Stimulated activated CD4-positive, alpha-beta T cell treated with anti-CD3 and anti-CD28 coated beads, Interleukin-4, amount 100 ng/mL, for 4 hours (primary cell): ENCODE data around the gene CDH4.

Experiments used
- DNase-seq, 2 experiments: peaks; one replicate each; pipeline ENCODE4 v3.0.0-alpha.2; 2020

CDH4 gene

DNA sequence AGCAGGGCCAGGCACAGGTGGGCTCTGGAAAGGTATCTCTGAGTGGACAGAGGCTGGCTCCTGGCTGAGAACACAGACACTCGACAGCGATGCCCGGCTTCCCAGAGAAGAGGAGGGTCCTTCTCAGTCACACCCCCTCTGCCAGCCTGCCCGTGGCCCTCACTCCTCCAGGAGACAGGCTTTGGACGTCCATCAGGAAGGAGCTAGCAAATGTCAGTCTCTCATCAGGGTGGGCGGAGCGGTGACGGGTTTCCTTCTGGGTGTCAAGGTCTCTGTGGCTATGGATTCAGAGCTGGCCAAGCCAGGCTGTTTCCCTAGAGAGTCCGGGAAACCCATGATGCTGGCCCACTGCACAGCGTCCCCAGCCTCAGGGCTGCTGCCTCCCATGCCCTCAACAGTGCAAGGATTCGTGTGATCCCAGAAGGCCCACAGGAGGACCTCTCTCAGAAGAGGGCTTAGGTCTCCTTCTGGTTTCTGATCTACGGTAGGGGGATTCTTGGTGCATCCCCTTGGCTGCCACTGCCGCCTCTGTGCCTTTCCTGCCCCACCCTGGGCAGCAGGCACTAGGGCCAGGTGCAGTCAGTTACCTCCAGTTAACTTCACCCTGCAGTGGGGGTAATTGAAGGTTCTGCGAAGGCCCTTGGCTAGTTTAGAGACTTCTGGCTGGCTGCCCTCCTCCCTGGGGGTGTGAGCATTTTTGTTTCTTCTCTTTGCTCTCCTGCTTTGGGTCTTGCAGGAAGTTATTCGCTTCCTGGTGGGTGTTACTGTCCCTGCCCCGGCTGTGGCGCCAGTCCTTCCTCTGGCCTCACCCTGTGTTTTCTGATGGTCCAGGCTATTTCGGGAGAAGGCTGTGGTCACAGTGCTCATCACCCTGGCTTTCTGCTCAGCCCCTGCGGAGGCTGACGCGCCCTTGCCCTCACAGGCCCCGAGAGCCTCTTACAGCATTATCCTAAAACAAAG lies 80.2 kb downstream of the CDH4 start:
- DNase-seq: no peak

GRCh38 chr20:61333484-61334108 lies 81.5 kb downstream of the CDH4 start:
- no peak for DNase-seq

DNA sequence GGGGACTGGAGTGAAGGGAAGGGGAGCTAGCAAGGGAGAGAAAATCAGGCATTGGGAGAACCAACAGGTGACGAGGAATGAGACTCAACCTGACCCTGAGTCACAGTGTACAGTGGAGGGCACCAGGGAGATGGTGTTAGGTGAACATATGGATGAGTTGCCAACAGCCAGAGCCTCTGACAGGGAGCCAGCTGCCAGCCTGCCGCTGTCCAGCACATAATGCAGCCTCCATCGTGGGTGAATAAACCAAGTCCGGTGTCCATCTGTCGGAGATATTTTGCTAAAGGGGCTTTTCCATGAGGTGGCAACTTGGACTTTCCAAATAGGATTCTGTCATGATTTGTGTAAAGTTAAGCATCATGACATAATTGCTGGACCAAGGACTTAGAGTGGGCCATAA lies 88.1 kb downstream of the CDH4 start:
- DNase-seq: no peak

DNA sequence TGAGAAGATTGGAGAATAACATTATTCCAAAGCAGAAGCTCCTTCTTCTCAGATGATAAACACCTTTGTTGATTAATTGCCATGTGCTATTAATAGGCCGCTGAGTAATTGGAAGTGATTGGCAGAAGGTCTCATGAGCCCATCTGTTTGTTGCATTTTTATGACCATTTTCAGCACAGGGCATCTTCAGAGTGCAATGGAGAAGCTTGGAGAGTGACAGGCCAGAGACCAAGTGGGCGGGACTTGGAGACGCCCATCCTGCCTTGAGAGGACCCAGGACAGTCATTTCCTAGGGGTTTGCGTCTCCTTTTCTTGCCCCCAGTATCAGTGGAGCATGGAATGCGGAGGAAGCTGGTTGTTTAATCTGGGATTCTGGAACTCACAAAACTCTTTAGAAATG lies 89.5 kb downstream of the CDH4 start:
- DNase-seq: no peak

DNA sequence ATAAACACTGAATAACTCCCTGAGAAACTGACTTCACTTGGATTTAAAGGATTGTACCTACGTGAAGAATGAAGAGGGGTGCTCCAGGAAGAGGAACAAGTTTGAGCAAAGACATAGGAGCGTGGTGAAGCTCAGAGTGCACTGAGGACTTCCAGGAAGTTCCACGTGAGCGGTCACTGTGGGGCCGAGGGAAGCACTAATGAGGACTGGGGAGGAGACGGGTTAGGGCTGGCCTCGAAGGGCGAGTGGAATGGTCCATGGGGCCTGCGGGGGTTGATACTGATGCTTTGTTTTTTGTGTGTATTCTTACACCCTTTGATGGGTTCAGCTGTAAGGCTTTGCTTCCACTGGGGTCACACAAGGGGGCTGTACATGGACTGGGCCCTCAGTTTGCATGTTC lies 91.9 kb downstream of the CDH4 start:
- no peak for DNase-seq

DNA sequence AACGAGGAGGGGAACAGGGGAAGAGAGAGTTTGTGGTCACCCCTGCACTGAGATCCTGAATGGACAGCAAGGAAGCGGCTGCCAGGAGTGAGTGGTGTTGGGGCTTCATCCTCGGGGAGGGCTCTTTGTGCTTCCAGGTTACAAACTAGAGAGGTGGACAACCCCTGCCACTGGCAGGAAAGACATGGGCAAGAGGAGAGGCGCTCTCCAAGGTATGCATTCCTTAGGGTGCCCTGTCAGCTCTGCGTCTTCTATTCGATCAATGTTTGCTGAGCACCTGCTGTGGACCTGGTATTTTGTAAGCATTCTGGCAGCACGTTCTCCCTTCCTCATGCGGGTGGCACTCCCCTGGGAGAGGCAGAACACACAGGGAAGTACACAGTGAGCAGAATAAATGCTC lies 93.6 kb downstream of the CDH4 start:
- no peak for DNase-seq

DNA sequence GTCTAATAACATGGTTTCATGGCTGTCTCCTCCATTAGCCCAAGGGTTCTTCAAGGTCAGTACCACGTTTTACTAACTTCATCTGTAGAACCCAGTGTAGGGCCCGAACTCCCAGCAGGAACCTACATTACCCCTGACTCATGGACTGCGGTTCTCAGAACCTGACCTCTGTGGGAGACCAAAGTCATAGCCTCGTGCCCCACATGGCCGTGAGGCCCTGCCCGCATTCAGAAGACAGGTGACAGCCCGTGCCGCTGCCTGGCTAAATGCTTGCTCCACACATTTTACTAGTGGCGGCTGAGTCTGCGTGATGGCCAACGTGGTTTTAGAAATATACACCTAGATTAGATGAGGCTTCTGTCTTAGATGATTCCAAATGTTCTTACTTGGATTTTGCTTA lies 94.9 kb downstream of the CDH4 start:
- DNase-seq: no peak

GRCh38 chr20:61347443-61347842 lies 95.4 kb downstream of the CDH4 start:
- no peak for DNase-seq

- DNase-seq: no peak
Observed at GRCh38 chr20:61349447-61350165, 97.5 kb downstream of the CDH4 start.

GRCh38 chr20:61350500-61351250 lies 98.6 kb downstream of the CDH4 start:
- DNase-seq: no peak

DNA sequence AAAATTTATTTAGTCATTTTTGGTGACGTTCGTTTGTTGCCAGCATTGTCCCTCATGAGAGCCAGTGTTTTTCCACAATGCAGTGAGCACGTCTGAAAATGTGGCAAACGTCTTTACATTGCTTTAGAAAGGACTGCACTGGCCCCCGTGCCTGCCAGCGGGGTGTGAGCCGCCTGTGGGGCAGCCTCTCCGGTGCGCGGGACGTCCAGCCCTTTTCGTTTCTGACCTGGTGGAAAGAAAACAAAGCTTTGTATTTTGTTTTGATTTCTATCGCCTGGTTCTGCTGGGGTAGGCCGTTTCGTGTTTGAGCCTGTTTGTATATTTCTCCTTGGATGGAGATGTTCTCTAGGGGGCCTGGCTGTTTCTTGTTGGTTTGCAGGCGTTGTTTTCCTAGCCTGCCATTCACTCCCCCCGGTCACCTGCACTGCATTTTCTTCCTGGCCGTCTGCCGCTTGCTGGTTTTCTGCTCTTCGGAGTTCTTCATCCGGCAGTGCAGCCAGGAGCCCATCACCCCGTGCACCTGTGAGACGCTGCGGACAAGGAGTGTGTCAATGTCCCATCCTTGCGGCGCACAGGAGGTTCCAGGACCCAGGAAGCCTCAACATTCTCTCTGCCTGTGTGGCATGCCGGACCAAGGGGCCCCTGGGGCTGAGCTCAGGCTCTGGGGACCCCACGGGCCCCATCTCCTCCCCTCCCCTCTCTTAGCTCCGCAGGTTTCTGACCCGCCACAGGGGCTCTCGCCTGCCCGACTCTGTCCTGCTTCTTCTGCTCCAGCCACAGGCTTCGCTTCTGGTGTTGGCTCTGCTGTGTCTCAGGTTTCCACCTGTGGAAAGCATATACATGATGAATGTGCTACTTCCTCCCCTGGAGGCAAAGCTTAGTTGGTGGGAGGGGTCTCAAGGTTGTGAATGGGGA lies 100.5 kb downstream of the CDH4 start:
- DNase-seq: no peak

DNA sequence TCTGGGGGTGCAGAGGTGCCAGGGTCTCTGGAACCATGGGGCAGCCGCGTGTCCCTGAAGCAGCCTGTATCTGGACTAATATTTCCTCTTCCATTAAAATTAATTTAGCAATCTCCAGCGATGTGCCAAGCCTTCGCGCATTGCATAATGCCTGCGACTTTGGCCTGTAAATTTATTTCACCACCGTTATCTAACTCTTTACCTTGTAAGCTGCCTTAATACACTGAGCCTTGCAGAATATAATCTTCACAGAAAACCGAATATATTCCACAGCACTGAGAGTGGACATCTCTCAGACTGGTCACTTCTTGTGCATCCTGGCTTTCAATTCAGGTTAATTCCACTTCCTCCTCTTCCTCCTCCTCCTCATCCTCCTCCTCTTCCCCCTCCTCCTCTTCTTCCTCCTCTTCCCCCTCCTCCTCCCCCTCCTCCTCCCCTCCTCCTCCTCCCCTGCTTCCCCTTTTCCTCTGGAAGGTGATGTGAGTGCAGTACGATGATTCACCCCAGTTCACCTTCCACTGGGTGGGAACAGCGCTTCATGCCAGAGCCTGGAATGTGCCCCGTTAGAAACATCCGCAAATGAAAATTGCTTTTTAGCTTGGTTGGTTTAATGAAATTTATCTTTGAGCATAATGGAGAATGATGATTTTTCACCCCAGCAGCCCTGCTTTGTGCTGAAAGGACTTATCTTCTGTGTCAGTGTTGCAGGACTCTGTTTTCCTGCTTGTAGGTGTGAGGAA lies 101.4 kb downstream of the CDH4 start:
- DNase-seq: no peak

DNA sequence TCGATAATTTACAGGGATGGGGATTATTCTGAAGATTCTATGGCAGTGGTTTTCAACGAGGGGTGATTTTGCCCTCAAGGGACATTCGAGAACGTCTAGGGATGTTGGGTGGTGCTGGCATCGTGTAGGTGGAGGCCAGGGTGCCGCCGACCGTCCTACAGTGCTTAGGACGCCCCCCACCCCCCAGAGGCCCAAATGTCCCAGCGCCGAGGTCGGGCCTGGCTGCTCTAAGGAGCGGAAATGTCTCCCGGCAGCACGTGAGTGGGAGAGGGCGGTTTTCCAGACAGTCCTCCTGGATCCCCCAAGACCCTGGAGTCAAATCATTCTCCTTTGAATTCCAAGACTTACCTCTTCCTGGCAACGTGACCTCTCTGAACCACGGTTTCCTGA lies 101.9 kb downstream of the CDH4 start:
- DNase-seq: no peak

GRCh38 chr20:61354501-61354900 lies 102.4 kb downstream of the CDH4 start:
- DNase-seq: no peak

DNA sequence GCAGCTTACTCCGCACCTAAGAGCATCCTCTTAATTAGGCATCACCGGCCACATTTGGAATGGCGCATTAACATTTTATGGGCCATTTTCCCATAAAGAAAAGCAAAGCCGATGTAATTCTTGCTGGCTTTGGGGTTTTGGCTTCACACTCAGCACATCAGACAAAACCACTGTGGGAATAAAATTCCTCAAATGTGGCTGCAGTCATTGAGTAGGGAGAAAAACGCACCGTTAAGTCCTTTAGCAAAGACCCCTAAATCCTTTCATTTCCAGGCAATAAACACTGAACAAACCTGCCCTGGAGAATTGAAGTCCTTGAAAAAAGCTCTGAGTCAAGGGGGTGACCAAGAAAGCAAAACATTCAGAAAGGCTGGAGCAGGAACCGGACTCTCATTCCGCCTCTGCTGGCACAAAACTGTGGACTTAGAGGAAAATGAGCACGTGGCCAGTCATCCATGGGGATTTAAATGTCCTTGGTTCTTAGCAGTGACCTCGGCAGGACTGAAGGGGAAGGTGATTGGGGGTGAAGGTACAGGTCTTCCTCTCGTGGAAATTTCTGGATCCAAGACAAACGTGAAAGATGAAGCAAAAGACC lies 102.9 kb downstream of the CDH4 start:
- no peak for DNase-seq

GRCh38 chr20:61355585-61355984 lies 103.5 kb downstream of the CDH4 start:
- no peak for DNase-seq

GRCh38 chr20:61356196-61356595 lies 104.1 kb downstream of the CDH4 start:
- no peak for DNase-seq

- DNase-seq: no peak
Observed at GRCh38 chr20:61357119-61357518, 105.1 kb downstream of the CDH4 start.

DNA sequence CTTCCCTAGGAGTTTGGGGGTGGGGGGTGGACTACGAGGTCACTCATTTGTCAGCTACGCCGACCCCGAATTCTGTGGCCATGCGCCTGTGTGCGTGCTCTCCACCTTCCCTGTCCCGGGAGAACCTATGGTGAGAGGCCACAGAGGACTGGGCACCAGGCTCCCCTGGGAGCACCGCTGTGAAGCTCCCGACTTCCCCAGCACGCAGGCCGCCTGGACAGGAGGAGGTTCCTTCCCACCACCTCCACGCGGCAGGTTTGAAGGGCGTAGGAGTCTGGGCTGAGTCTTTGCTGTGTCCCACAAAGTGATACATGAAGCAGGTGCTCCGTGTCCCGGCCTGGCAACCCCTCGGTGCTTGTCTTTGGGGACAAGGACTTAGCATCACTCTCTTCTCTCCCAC lies 107.2 kb downstream of the CDH4 start:
- no peak for DNase-seq

DNA sequence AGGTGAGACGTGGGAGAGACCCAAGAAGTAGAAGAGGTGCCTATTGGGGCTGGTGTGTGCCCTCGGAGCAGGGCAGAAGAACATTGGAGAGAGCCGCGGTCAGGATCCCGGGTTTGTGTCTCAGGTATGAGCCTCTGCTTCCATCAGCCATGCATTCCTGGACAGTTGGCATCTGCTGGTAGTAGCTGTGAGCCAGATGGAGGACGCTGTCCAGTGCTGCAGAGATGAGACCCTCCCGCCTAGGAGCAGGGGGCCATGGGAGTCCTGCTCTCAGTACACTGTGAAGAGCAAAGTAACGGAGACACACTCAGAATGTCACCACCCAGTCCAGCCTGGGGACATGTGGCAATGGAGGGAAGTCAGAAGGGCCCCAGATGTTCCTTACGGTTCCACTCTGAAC lies 108.2 kb downstream of the CDH4 start:
- DNase-seq: no peak

DNA sequence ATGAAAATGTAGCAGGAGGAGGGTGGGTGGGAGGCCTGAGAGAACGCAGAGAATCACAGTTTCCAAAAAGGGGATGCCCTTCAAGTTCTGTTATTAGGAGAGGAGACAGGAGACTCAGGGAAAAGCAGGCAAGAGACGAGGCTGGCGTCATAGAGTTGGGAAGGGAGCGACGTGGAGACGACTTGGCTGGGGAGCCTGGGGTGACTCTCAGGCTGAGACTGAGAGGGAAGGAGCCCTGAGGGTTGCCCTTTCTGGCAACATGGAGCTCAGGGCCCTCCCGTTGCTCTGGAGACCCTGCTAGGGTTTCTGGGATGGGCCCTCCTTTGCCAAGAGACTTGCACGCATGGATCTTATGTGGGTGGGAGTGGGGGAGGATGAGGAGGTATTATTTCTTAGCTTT lies 108.9 kb downstream of the CDH4 start:
- no peak for DNase-seq
